NT2/D1 (cell line): Measurements from ENCODE around the gene FGFR3.

Experiments
- SUZ12 ChIP-seq: IDR thresholded peaks from 2 replicates; pipeline ENCODE4 v1.6.1; 2011; ENCODE audit not compliant: insufficient read length, insufficient read depth; ENCODE audit errors: extremely low read depth
- YY1 ChIP-seq: IDR thresholded peaks from 2 replicates; pipeline ENCODE4 v1.6.1; 2011; ENCODE audit not compliant: insufficient read length, insufficient read depth
- ZNF274 ChIP-seq: IDR thresholded peaks from 2 replicates; pipeline ENCODE4 v1.6.1; 2011; ENCODE audit warnings: mild to moderate bottlenecking, low read depth, low read length

GRCh38 chr4:1756893-1757779 is 36.0 kb upstream of the FGFR3 start:
- TF ChIP-seq SUZ12 (no peak), ZNF274 (no peak), YY1 (no peak)
